Heart left ventricle (tissue), 16 donors: ENCODE data around the gene RNF34. TPM values are rescaled to one million over a fixed set of nuclear protein-coding genes. Genes with fewer than 3 reads are reported as not detected.

Source experiments
- ATAC-seq, 4 donors: fragments of 200-7000 bp; cut with Tn5 transposase; one replicate each; pipeline ENCODE4 v1.9.1; 2020 to 2022; ENCODE audit warnings: moderate library complexity in 4 of 4, mild to moderate bottlenecking in 3 of 4, moderate number of reproducible peaks in 1 of 4
- DNase-seq, 5 donors: peaks; one replicate each; pipeline ENCODE4 v3.0.0-alpha.2; 2020
- H3K27ac ChIP-seq, 12 donors: fragments of 200-600 bp; sonication (generic) in 4 of 12; one replicate each; pipeline versions ENCODE4 v1.5.0 to v1.8.0; 2016 to 2022; ENCODE audit warnings: mild to moderate bottlenecking in 2 of 12
- H3K27me3 ChIP-seq, 9 donors: fragments of 200-600 bp; sonication (generic) in 2 of 9; one replicate each; pipeline versions ENCODE4 v1.5.1 to v1.8.0; 2016 to 2022; ENCODE audit warnings: mild to moderate bottlenecking in 3 of 9
- H3K36me3 ChIP-seq, 9 donors: fragments of 200-600 bp; sonication (generic) in 2 of 9; one replicate each; pipeline versions ENCODE4 v1.5.0 to v1.8.0; 2018 to 2022; ENCODE audit warnings: mild to moderate bottlenecking in 2 of 9
- H3K4me1 ChIP-seq, 12 donors: fragments of 200-600 bp; sonication (generic) in 4 of 12; one replicate each; pipeline versions ENCODE4 v1.5.0 to v1.8.0; 2016 to 2022; ENCODE audit warnings: mild to moderate bottlenecking in 3 of 12
- H3K4me3 ChIP-seq, 12 donors: fragments of 200-600 bp; sonication (generic) in 4 of 12; one replicate each; pipeline versions ENCODE4 v1.5.0 to v1.8.0; 2017 to 2022; ENCODE audit warnings: mild to moderate bottlenecking in 9 of 12, moderate library complexity in 4 of 12
- H3K9me3 ChIP-seq, 12 donors: fragments of 200-600 bp; sonication (generic) in 4 of 12; one replicate each; pipeline versions ENCODE4 v1.5.0 to v1.8.0; 2016 to 2022; ENCODE audit warnings: mild to moderate bottlenecking in 1 of 12
- CTCF ChIP-seq, 12 donors: fragments of 200-600 bp; sonication (generic) in 4 of 12; IDR thresholded peaks; one replicate each; pipeline versions ENCODE4 v1.5.0 to v1.8.0; 2018 to 2022; ENCODE audit warnings: antibody characterized with exemption in 12 of 12, mild to moderate bottlenecking in 5 of 12
- POLR2A ChIP-seq, 2 donors: fragments of 450-650 bp; IDR thresholded peaks; one replicate each; pipeline ENCODE4 v1.6.1; 2017; ENCODE audit warnings: antibody characterized with exemption in 2 of 2, mild to moderate bottlenecking in 2 of 2, moderate library complexity in 2 of 2
- WGBS, 4 donors: extraction: QIAGEN DNeasy Blood & Tissue Kit in 2 of 4; methylation state at CpG; one replicate each; pipeline versions ENCODE4 v1.1.5 to v1.1.7; 2013 to 2018; 5-methylcytosine and 5-hydroxymethylcytosine counted together
- intact Hi-C, 10 donors: fragments of 100-400 bp; cut with DNase I; formaldehyde crosslinking; loops; one replicate each; pipeline versions ENCODE4 v1.11.1 to v1.14.2; 2022
- polyA plus RNA-seq, 2 donors: library from polyadenylated mRNA; stranded (reverse); fragments of 200-250 nt; gene quantifications; one replicate each; pipeline ENCODE4 v1.2.3, GENCODE V29; 2013
- total RNA-seq, 9 donors: library from RNA; depleted of rRNA in 2 of 9; stranded (reverse); fragments of >200 nt in 2 of 9; fragmentation: NEBNext Ultra II Directional in 3 of 9; extraction: Animal tissue kit (Norgen Biotek cat#: 25700) in 3 of 9; gene quantifications; one replicate each; pipeline versions ENCODE4 v1.1.0 to v1.2.4, GENCODE V29; 2016 to 2023
- donor health status: ischemic (EF 13 %, LVEDD 7.1; RV severe dilation, severe dysfunction).
- donor health status: healthy with polysubstance abuse.
- donor health status: DM: no; HTN: yes; CAD: no.
- donor health status: DM: no; HTN: no; CAD: no.
- donor health status: ischemic (EF 25% LVEDD 6.9; RV normal size, moderate dysfunction).
- donor health status: ischemic (EF 25% LVEDD 5.7; RV mildly dilated, moderate dysfunction).
- donor health status: healthy.
- donor health status: DM: yes; HTN: yes; CAD: no.
- donor health status: ischemic (EF 35%, LVEDD 5.7; RV mildly dilated, moderate dysfunction).
- donor health status: nonischemic (EF 11% LVEDD 7.7; RV severe dilation, severe dysfunction).
- donor health status: DM: yes; HTN: yes; CAD: no.
- donor health status: PGD.
- donor health status: ischemic (EF 29% LVEDD 5.4; RV normal size, mild dysfunction).
- donor health status: nonischemic (EF 23%, LVEDD 6.1; RV moderate dilation, normal function).

Gene RNF34
- total and polyA plus RNA-seq, 11 donors = 19.3 to 31.5 (median 25.7) TPM

GRCh38 chr12:121355818-121356217, 44.1 kb upstream of the RNF34 start:
- no peak for ATAC-seq
- intact Hi-C loops = no loop called here
- H3K27me3 ChIP-seq = no peaks in the 10 kb centered on the region
- no peak for TF ChIP-seq CTCF (IDR thresholded peaks at IDR 0.05)
- TF ChIP-seq POLR2A (IDR thresholded peaks at IDR 0.05) = no peak
- H3K27ac ChIP-seq = no peak overlapping the region
- no peaks in the 10 kb centered on the region for H3K9me3 ChIP-seq
- H3K4me3 ChIP-seq = no peak overlapping the region
- peaks cover 0 to 16% (median 11%) of the 10 kb centered on the region in 12 donors for H3K4me1 ChIP-seq
- 88 to 91% (median 90%) methylated on average over 6 of the region's 6 CpGs for WGBS, 4 donors
- no peak for DNase-seq
- no peaks in the 10 kb centered on the region for H3K36me3 ChIP-seq

- DNase-seq (no peak), ATAC-seq (no peak)
- no peaks in the 10 kb centered on the region for H3K36me3 ChIP-seq
- H3K27me3 ChIP-seq = no peaks in the 10 kb centered on the region
- no peak for TF ChIP-seq CTCF (IDR thresholded peaks at IDR 0.05)
- no peak for TF ChIP-seq POLR2A (IDR thresholded peaks at IDR 0.05)
- no peak overlapping the region for H3K27ac ChIP-seq
- H3K4me1 ChIP-seq = peaks cover 0 to 7% (median 4%) of the 10 kb centered on the region in 12 donors
- 78 to 83% (median 81%) methylated on average over 3 of the region's 3 CpGs for WGBS, 4 donors
- no peak overlapping the region for H3K4me3 ChIP-seq
- no peaks in the 10 kb centered on the region for H3K9me3 ChIP-seq
- intact Hi-C loops = no loop called here
These were observed 43.3 kb upstream of the RNF34 start for GRCh38 chr12:121356657-121357056.

GRCh38 chr12:121357331-121357730, 42.6 kb upstream of the RNF34 start:
- no peak overlapping the region for H3K27ac ChIP-seq
- H3K9me3 ChIP-seq = no peaks in the 10 kb centered on the region
- DNase-seq = no peak
- intact Hi-C loops = no loop called here
- no peaks in the 10 kb centered on the region for H3K36me3 ChIP-seq
- TF ChIP-seq CTCF (IDR thresholded peaks at IDR 0.05) (no peak), POLR2A (IDR thresholded peaks at IDR 0.05) (no peak)
- no peak overlapping the region for H3K4me3 ChIP-seq
- H3K4me1 ChIP-seq = peaks cover 0 to 6% (median 3%) of the 10 kb centered on the region in 12 donors
- ATAC-seq = no peak
- no peaks in the 10 kb centered on the region for H3K27me3 ChIP-seq
- WGBS, 4 donors = 71 to 80% (median 77%) methylated on average over 4 of the region's 4 CpGs

- no peaks in the 10 kb centered on the region for H3K27me3 ChIP-seq
- peaks cover 0 to 3% (median 1%) of the 10 kb centered on the region in 12 donors for H3K4me1 ChIP-seq
- H3K9me3 ChIP-seq = no peaks in the 10 kb centered on the region
- H3K36me3 ChIP-seq = no peaks in the 10 kb centered on the region
- ATAC-seq (no peak), DNase-seq (no peak)
- H3K4me3 ChIP-seq = no peak overlapping the region
- H3K27ac ChIP-seq = no peak overlapping the region
- no peak for TF ChIP-seq POLR2A (IDR thresholded peaks at IDR 0.05)
- TF ChIP-seq CTCF (IDR thresholded peaks at IDR 0.05) = no peak
- intact Hi-C loops = no loop called here
- 67 to 78% (median 73%) methylated on average over 3 of the region's 3 CpGs for WGBS, 4 donors
These were observed 41.8 kb upstream of the RNF34 start for GRCh38 chr12:121358073-121358472.
